Karpas-422 (cell line): Measurements from ENCODE around the gene LHPP. TPM values are rescaled to one million over a fixed set of nuclear protein-coding genes. Genes with fewer than 3 reads are reported as not detected.

Source experiments
- DNase-seq: peaks from one replicate; pipeline ENCODE4 v3.0.0-alpha.2; 2015
- H2AFZ ChIP-seq: fragments of 200-600 bp; sonication (generic); 2 replicates; pipeline ENCODE4 v1.6.1; 2014; ENCODE audit warnings: antibody characterized with exemption, low read length, mixed read lengths
- H3K27ac ChIP-seq: fragments of 200-600 bp; sonication (generic); 2 replicates; pipeline ENCODE4 v1.5.1; 2014; ENCODE audit warnings: mild to moderate bottlenecking, low read length, moderate library complexity
- H3K27me3 ChIP-seq: fragments of 200-600 bp; sonication (generic); 2 replicates; pipeline ENCODE4 v1.6.1; 2014; ENCODE audit warnings: low read length, mixed read lengths
- H3K36me3 ChIP-seq: fragments of 200-600 bp; sonication (generic); 2 replicates; pipeline ENCODE4 v1.6.1; 2014; ENCODE audit warnings: low read length, mixed read lengths; ENCODE audit not compliant: insufficient read depth
- H3K4me1 ChIP-seq: fragments of 200-600 bp; sonication (generic); 2 replicates; pipeline ENCODE4 v1.6.1; 2014; ENCODE audit warnings: mild to moderate bottlenecking, low read length, mixed read lengths
- H3K4me2 ChIP-seq: fragments of 200-600 bp; sonication (generic); 2 replicates; pipeline ENCODE4 v1.6.1; 2014; ENCODE audit warnings: low read length, low read depth, mild to moderate bottlenecking; ENCODE audit not compliant: poor library complexity, severe bottlenecking
- H3K4me3 ChIP-seq: fragments of 200-600 bp; sonication (generic); 2 replicates; pipeline ENCODE4 v1.5.1; 2014; ENCODE audit warnings: mild to moderate bottlenecking, antibody characterized with exemption, low read length, mixed read lengths
- H3K79me2 ChIP-seq: fragments of 200-600 bp; sonication (generic); 2 replicates; pipeline ENCODE4 v1.6.1; 2014; ENCODE audit warnings: mild to moderate bottlenecking, low read length, mixed read lengths
- H3K9ac ChIP-seq: fragments of 200-600 bp; sonication (generic); 2 replicates; pipeline ENCODE4 v1.6.0; 2014; ENCODE audit warnings: low read length
- H3K9me2 ChIP-seq: fragments of 200-600 bp; sonication (generic), shearing (Covaris generic); replicated peaks from 2 replicates; pipeline ENCODE4 v1.6.0; 2014; ENCODE audit warnings: mild to moderate bottlenecking, low read length, moderate library complexity; ENCODE audit not compliant: insufficient read depth
- H3K9me3 ChIP-seq: fragments of 300-700, 200-600 bp; sonication (generic); 2 replicates; pipeline ENCODE4 v1.6.1; 2014; ENCODE audit warnings: low read length, mixed read lengths
- H4K20me1 ChIP-seq: fragments of 200-600 bp; sonication (generic); 2 replicates; pipeline ENCODE4 v1.6.1; 2014; ENCODE audit warnings: mild to moderate bottlenecking, antibody characterized with exemption, low read length, low read depth; ENCODE audit not compliant: insufficient read depth
- total RNA-seq: library from RNA; depleted of rRNA; stranded (reverse); fragments of >200 nt; shearing (Covaris generic); gene quantifications from 2 replicates; pipeline ENCODE4 v1.2.3, GENCODE V29; 2014; ENCODE audit warnings: low replicate concordance; rRNA removed

Gene LHPP
- total RNA-seq, 1 experiment from 2014 or later, result 57.2 TPM

GRCh38 chr10:124658591-124659242 lies 197.1 kb downstream of the LHPP start:
- Histone ChIP-seq H4K20me1 (peaks cover 47% of the 10 kb centered on the region), H3K36me3 (peaks cover 30% of the 10 kb centered on the region; the same call in 1 of the 2 replicates), H3K27ac (no peak overlapping the region), H3K4me2 (no peak overlapping the region), H3K9ac (no peak overlapping the region), H3K4me1 (no peaks in the 10 kb centered on the region), H3K79me2 (peaks cover 94% of the 10 kb centered on the region), H3K9me3 (no peaks in the 10 kb centered on the region), H3K9me2 (no peaks in the 10 kb centered on the region), H2AFZ (no peak overlapping the region), H3K27me3 (no peaks in the 10 kb centered on the region), H3K4me3 (no peak overlapping the region)
- no peak for DNase-seq

- DNase-seq, result no peak
- Histone ChIP-seq H4K20me1 (peaks cover 53% of the 10 kb centered on the region), H2AFZ (no peak overlapping the region), H3K9ac (no peak overlapping the region), H3K4me2 (no peak overlapping the region), H3K4me1 (no peaks in the 10 kb centered on the region), H3K79me2 (peaks cover 94% of the 10 kb centered on the region), H3K27me3 (no peaks in the 10 kb centered on the region), H3K27ac (no peak overlapping the region), H3K36me3 (peaks cover 30% of the 10 kb centered on the region; the same call in 1 of the 2 replicates), H3K9me3 (no peaks in the 10 kb centered on the region), H3K4me3 (no peak overlapping the region), H3K9me2 (no peaks in the 10 kb centered on the region)
Measured at GRCh38 chr10:124659380-124659779, 197.8 kb downstream of the LHPP start.

- H3K79me2 ChIP-seq, result peaks cover 94% of the 10 kb centered on the region
- no peaks in the 10 kb centered on the region for H3K4me1 ChIP-seq
- no peak overlapping the region for H3K9ac ChIP-seq
- no peak overlapping the region for H3K4me2 ChIP-seq
- no peaks in the 10 kb centered on the region for H3K27me3 ChIP-seq
- no peak overlapping the region for H3K27ac ChIP-seq
- no peak overlapping the region for H3K4me3 ChIP-seq
- peaks cover 31% of the 10 kb centered on the region; the same call in 1 of the 2 replicates for H3K36me3 ChIP-seq
- DNase-seq, result no peak
- peaks cover 59% of the 10 kb centered on the region for H4K20me1 ChIP-seq
- no peak overlapping the region for H2AFZ ChIP-seq
- H3K9me3 ChIP-seq, result no peaks in the 10 kb centered on the region
- no peaks in the 10 kb centered on the region for H3K9me2 ChIP-seq
Measured at GRCh38 chr10:124660404-124661125, 198.9 kb downstream of the LHPP start.

GRCh38 chr10:124661660-124662180 lies 200.1 kb downstream of the LHPP start:
- H3K27ac ChIP-seq, result no peak overlapping the region

GRCh38 chr10:124663228-124663627 lies 201.6 kb downstream of the LHPP start:
- no peak overlapping the region for H2AFZ ChIP-seq
- H3K27me3 ChIP-seq, result no peaks in the 10 kb centered on the region
- no peaks in the 10 kb centered on the region for H3K9me3 ChIP-seq
- H3K79me2 ChIP-seq, result peaks cover 98% of the 10 kb centered on the region
- H3K9me2 ChIP-seq, result no peaks in the 10 kb centered on the region
- no peak overlapping the region for H3K4me2 ChIP-seq
- no peak for DNase-seq
- H3K27ac ChIP-seq, result no peak overlapping the region
- no peak overlapping the region for H3K9ac ChIP-seq
- peaks cover 56% of the 10 kb centered on the region for H4K20me1 ChIP-seq
- no peak overlapping the region for H3K4me3 ChIP-seq
- H3K4me1 ChIP-seq, result no peaks in the 10 kb centered on the region
- peaks cover 16% of the 10 kb centered on the region; the same call in 1 of the 2 replicates for H3K36me3 ChIP-seq

More at GRCh38 chr10:124661660-124662180, 200.1 kb downstream of the LHPP start:
- Histone ChIP-seq H3K79me2 (peaks cover 95% of the 10 kb centered on the region), H3K4me3 (no peak overlapping the region), H3K9me2 (no peaks in the 10 kb centered on the region), H4K20me1 (peaks cover 59% of the 10 kb centered on the region), H3K4me1 (no peaks in the 10 kb centered on the region), H3K9me3 (no peaks in the 10 kb centered on the region), H3K9ac (no peak overlapping the region), H3K4me2 (no peak overlapping the region), H3K36me3 (peaks cover 24% of the 10 kb centered on the region; the same call in 1 of the 2 replicates), H3K27me3 (no peaks in the 10 kb centered on the region), H2AFZ (no peak overlapping the region)
- DNase-seq, result no peak

Other genes with a start within 250 kb of the LHPP start
- 64.8 and 98.4 TPM in 2 replicates for gene OAT, start 42.9 kb upstream of the LHPP start, total RNA-seq
- not detected in 2 replicates for gene NKX1-2, start 11.8 kb upstream of the LHPP start, total RNA-seq